Omental fat pad (tissue), 4 donors: ENCODE results near the gene OR51S1. TPM values are rescaled to one million over a fixed set of nuclear protein-coding genes. Genes with fewer than 3 reads are reported as not detected.
"Not testable (repeated sequence)": the region's sequence is repeated elsewhere in the genome, so short reads cannot be mapped to it uniquely, and the experiment has no call there.

Experiments
- ATAC-seq: fragments of 150-250 bp; one replicate; pipeline ENCODE4 v1.9.1; 2016; ENCODE audit warnings: mild to moderate bottlenecking, moderate library complexity; ENCODE audit not compliant: low FRiP score
- DNase-seq: peaks from one replicate; pipeline ENCODE4 v3.0.0-alpha.2; 2019; ENCODE audit warnings: low spot score
- total RNA-seq, 4 donors: library from RNA; depleted of rRNA; stranded (reverse); fragments of >200 nt; gene quantifications; one replicate each; pipeline ENCODE4 v1.1.0, GENCODE V29; 2016
- TF ChIP-seq, protein P1 (sequence below), 3 donors: fragments of 450-650 bp; IDR thresholded peaks; one replicate each; pipeline ENCODE4 v1.5.1; 2016 to 2017; ENCODE audit warnings: antibody characterized with exemption in 3 of 3, mild to moderate bottlenecking in 3 of 3, moderate library complexity in 2 of 3

The OR51S1 gene
- total RNA-seq, 4 donors from 2014 or later, result not detected

DNA sequence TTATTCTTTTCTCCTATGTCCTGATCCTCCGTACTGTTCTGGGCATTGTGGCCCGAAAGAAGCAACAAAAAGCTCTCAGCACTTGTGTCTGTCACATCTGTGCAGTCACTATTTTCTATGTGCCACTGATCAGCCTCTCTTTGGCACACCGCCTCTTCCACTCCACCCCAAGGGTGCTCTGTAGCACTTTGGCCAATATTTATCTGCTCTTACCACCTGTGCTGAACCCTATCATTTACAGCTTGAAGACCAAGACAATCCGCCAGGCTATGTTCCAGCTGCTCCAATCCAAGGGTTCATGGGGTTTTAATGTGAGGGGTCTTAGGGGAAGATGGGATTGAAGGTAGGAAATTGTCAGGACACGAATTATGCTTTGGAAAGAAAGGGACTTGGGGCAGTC is 33.5 kb upstream of the OR51S1 start:
- ATAC-seq, result no peak
- TF ChIP-seq, protein P1, sequence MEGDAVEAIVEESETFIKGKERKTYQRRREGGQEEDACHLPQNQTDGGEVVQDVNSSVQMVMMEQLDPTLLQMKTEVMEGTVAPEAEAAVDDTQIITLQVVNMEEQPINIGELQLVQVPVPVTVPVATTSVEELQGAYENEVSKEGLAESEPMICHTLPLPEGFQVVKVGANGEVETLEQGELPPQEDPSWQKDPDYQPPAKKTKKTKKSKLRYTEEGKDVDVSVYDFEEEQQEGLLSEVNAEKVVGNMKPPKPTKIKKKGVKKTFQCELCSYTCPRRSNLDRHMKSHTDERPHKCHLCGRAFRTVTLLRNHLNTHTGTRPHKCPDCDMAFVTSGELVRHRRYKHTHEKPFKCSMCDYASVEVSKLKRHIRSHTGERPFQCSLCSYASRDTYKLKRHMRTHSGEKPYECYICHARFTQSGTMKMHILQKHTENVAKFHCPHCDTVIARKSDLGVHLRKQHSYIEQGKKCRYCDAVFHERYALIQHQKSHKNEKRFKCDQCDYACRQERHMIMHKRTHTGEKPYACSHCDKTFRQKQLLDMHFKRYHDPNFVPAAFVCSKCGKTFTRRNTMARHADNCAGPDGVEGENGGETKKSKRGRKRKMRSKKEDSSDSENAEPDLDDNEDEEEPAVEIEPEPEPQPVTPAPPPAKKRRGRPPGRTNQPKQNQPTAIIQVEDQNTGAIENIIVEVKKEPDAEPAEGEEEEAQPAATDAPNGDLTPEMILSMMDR (IDR thresholded peaks at IDR 0.05), result no peak
- DNase-seq, result no peak

DNA sequence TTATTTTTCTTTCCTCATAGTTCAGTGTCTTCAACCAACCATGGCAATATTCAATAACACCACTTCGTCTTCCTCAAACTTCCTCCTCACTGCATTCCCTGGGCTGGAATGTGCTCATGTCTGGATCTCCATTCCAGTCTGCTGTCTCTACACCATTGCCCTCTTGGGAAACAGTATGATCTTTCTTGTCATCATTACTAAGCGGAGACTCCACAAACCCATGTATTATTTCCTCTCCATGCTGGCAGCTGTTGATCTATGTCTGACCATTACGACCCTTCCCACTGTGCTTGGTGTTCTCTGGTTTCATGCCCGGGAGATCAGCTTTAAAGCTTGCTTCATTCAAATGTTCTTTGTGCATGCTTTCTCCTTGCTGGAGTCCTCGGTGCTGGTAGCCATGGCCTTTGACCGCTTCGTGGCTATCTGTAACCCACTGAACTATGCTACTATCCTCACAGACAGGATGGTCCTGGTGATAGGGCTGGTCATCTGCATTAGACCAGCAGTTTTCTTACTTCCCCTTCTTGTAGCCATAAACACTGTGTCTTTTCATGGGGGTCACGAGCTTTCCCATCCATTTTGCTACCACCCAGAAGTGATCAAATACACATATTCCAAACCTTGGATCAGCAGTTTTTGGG is 33.0 kb upstream of the OR51S1 start, which contains the start of gene OR51T1:
Gene OR51T1 (plus strand): TSS at position 41 of the 641 bp plus-strand sequence. CDS start 0 bp downstream, at position 41.
- TF ChIP-seq, protein P1 (IDR thresholded peaks at IDR 0.05), result no peak
- DNase-seq (no peak), ATAC-seq (no peak)

DNA sequence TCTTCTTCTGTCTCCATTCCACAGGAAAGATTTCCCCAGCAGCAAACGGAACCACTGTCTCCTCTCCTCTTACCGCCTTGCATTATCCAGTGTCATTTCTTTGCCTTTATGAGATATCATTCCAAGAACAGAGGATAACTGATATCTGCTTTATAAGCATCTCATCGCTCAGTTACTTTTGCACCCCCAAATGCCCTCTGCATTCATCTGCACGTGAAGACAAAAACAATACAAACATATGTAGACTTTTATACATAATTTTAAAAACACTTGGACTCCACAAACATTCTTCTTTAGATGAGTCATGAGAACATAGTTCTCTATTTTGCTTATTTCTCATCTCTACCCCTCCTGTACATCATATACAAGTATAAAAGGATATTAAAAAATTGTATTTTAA is 32.2 kb upstream of the OR51S1 start:
- ATAC-seq (no peak), DNase-seq (no peak)
- TF ChIP-seq, protein P1 (IDR thresholded peaks at IDR 0.05), result no peak

DNA sequence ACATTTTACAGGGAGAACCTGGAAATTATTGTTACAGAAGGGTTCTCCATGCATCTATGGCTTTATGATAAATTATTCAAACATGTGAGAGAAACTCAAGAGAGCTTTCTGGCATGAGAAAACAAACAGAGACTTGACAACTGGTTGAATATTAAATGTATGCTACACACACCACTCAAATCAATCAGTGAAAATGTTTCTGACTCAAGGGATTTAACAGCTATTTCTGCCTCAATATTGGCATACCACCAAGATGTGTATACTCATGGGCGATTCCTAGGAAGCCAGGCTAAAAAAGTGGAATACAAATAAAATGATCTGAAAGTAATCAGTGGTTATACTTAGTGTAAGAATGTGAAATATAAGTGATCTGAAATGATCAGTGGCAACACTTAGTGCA is 16.8 kb upstream of the OR51S1 start:
- DNase-seq, result no peak
- ATAC-seq, result no peak
- TF ChIP-seq, protein P1 (IDR thresholded peaks at IDR 0.05), result no peak

DNA sequence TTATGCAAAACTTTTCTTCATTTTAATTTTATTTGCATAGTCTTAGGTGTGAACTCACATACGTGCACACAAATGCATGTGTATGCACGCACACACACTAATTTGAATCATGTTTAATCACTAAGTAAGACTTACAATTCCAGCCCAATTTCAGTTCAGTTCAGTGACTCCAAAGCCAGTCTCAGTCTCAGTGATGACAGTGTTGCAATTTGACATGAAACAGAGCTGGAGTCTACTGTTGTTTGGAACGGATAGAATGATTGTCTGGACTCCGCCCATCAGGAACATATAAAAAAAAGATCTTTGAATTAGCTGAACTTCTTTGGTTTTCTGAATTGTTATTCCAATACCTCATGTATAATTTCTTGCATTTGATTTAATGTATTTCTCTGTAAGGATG is 14.9 kb upstream of the OR51S1 start:
- no peak for DNase-seq
- TF ChIP-seq, protein P1 (IDR thresholded peaks at IDR 0.05), result no peak
- no peak for ATAC-seq

DNA sequence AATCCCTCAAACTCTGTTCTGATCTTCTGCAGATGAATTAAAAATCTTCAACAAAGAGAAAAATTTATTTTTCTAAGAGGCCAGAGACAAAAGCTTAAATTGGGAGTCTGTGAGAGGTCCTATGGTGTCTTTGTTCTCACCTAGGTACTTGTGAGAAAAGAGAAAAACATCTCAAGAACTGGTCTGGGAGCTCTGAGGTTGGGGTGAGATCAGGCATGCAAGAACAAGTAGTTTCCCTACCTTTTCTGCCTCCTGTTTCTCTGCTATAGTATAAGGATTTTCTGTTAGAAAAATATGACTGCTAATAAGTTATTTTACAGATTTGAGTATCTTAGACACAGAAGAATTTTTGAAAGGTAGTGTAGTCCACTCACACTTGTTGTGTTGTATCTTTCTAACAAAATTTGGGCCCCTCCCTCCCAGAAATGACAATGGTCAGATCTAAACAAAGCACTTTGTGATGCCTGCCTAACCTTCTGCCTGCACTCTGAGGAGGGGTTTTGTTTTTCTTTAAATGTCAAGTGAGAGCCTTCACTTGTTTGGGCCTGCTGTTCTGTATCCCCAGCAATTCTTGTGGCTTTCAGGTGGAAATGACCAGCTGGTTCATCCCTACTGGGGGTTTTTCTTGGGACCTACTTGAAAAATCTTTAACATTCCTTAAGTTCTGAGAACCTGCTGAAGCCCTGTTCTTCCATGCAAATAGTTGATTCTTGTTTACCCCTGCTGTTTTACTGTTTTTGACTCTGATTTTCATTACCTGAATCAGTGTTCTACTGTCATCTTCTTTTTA is 13.6 kb upstream of the OR51S1 start:
- TF ChIP-seq, protein P1 (IDR thresholded peaks at IDR 0.05), result no peak
- ATAC-seq (no peak), DNase-seq (no peak)

DNA sequence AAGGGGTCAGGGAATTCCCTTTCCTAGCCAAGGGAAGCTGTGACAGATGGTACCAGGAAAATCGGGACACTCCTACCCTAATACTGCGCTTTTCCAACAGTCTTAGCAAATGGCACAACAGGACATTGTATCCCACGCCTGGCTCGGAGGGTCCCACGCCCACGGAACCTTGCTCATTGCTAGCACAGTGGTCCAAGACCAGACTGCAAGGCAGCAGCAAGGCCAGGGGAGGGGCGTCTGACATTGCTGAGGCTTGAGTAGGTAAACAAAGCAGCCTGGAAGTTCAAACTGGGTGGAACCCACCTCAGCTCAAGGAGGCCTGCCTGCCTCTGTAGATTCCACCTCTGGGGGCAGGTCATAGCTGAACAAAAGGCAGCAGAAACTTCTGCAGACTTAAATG is 5.3 kb upstream of the OR51S1 start:
- DNase-seq, ATAC-seq: not testable (repeated sequence)
